GM12864 (cell line): Measurements from ENCODE around the gene SETD1B.

Source experiments
- DNase-seq: peaks from one replicate; pipeline ENCODE4 v3.0.0-alpha.2; 2011; ENCODE audit warnings: low read depth
- H3K4me3 ChIP-seq: 2 replicates; pipeline ENCODE4 v1.5.1; 2011; ENCODE audit warnings: mild to moderate bottlenecking, low read depth, low read length, control low read depth
- CTCF ChIP-seq: IDR thresholded peaks from 2 replicates; pipeline ENCODE4 v1.5.1; 2011; ENCODE audit warnings: low read depth, mild to moderate bottlenecking, moderate library complexity, low read length, control low read depth, inconsistent platforms; ENCODE audit errors: missing control alignments

The SETD1B gene

GRCh38 chr12:121816925-121817647 lies 13.3 kb downstream of the SETD1B start:
- DNase-seq, result no peak
- H3K4me3 ChIP-seq, result no peak overlapping the region
- no peak for TF ChIP-seq CTCF

- TF ChIP-seq CTCF, result no peak
- no peak overlapping the region for H3K4me3 ChIP-seq
- DNase-seq, result no peak
Measured at GRCh38 chr12:121817648-121818043, 13.8 kb downstream of the SETD1B start.

GRCh38 chr12:121819212-121819949 lies 15.6 kb downstream of the SETD1B start:
- no peak for TF ChIP-seq CTCF
- DNase-seq, result no peak
- H3K4me3 ChIP-seq, result no peak overlapping the region

- TF ChIP-seq CTCF, result no peak
- DNase-seq, result no peak
- no peak overlapping the region for H3K4me3 ChIP-seq
Measured at GRCh38 chr12:121820056-121820455, 16.2 kb downstream of the SETD1B start.

- TF ChIP-seq CTCF, result no peak
- DNase-seq, result no peak
Measured at GRCh38 chr12:121822393-121823100, 18.7 kb downstream of the SETD1B start.

GRCh38 chr12:121823101-121823726 lies 19.4 kb downstream of the SETD1B start:
- no peak overlapping the region for H3K4me3 ChIP-seq
- no peak for TF ChIP-seq CTCF
- no peak for DNase-seq

More at GRCh38 chr12:121822393-121823100, 18.7 kb downstream of the SETD1B start:
- H3K4me3 ChIP-seq, result no peak overlapping the region
